HFF-Myc (cell line): ENCODE results near the gene SZRD1.

Experiments
- DNase-seq: peaks from one replicate; pipeline ENCODE4 v3.0.0-alpha.2; 2011; ENCODE audit warnings: low read depth; ENCODE audit errors: extremely low read depth
- H3K4me3 ChIP-seq: replicated peaks from 2 replicates; pipeline ENCODE4 v1.5.1; 2011; ENCODE audit warnings: low read depth, mild to moderate bottlenecking, control low read depth, low read length
- CTCF ChIP-seq: IDR thresholded peaks from 2 replicates; pipeline ENCODE4 v1.5.1; 2012; ENCODE audit warnings: mild to moderate bottlenecking, low read depth, low read length, control low read depth; ENCODE audit errors: missing control alignments

The SZRD1 gene

GRCh38 chr1:16445052-16445451 lies 78.0 kb downstream of the SZRD1 start:
- no peak overlapping the region for H3K4me3 ChIP-seq
- no peak for TF ChIP-seq CTCF
- no peak for DNase-seq

GRCh38 chr1:16446116-16446515 lies 79.1 kb downstream of the SZRD1 start:
- no peak for TF ChIP-seq CTCF
- no peak for DNase-seq
- H3K4me3 ChIP-seq: no peak overlapping the region

GRCh38 chr1:16447641-16448040 lies 80.6 kb downstream of the SZRD1 start:
- TF ChIP-seq CTCF: no peak
- no peak for DNase-seq
- H3K4me3 ChIP-seq: no peak overlapping the region
